Measurements from ENCODE around the gene MMS19. TPM values are rescaled to one million over a fixed set of nuclear protein-coding genes. Genes with fewer than 3 reads are reported as not detected.

Gene MMS19, protein sequence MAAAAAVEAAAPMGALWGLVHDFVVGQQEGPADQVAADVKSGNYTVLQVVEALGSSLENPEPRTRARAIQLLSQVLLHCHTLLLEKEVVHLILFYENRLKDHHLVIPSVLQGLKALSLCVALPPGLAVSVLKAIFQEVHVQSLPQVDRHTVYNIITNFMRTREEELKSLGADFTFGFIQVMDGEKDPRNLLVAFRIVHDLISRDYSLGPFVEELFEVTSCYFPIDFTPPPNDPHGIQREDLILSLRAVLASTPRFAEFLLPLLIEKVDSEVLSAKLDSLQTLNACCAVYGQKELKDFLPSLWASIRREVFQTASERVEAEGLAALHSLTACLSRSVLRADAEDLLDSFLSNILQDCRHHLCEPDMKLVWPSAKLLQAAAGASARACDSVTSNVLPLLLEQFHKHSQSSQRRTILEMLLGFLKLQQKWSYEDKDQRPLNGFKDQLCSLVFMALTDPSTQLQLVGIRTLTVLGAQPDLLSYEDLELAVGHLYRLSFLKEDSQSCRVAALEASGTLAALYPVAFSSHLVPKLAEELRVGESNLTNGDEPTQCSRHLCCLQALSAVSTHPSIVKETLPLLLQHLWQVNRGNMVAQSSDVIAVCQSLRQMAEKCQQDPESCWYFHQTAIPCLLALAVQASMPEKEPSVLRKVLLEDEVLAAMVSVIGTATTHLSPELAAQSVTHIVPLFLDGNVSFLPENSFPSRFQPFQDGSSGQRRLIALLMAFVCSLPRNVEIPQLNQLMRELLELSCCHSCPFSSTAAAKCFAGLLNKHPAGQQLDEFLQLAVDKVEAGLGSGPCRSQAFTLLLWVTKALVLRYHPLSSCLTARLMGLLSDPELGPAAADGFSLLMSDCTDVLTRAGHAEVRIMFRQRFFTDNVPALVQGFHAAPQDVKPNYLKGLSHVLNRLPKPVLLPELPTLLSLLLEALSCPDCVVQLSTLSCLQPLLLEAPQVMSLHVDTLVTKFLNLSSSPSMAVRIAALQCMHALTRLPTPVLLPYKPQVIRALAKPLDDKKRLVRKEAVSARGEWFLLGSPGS
- total RNA-seq = 92.6 TPM

- TF ChIP-seq, protein P1, sequence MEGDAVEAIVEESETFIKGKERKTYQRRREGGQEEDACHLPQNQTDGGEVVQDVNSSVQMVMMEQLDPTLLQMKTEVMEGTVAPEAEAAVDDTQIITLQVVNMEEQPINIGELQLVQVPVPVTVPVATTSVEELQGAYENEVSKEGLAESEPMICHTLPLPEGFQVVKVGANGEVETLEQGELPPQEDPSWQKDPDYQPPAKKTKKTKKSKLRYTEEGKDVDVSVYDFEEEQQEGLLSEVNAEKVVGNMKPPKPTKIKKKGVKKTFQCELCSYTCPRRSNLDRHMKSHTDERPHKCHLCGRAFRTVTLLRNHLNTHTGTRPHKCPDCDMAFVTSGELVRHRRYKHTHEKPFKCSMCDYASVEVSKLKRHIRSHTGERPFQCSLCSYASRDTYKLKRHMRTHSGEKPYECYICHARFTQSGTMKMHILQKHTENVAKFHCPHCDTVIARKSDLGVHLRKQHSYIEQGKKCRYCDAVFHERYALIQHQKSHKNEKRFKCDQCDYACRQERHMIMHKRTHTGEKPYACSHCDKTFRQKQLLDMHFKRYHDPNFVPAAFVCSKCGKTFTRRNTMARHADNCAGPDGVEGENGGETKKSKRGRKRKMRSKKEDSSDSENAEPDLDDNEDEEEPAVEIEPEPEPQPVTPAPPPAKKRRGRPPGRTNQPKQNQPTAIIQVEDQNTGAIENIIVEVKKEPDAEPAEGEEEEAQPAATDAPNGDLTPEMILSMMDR (IDR thresholded peaks at IDR 0.05) = no peak
- TF ChIP-seq POLR2AphosphoS5 (IDR thresholded peaks at IDR 0.05; ENCODE audit: insufficient read depth in 1 of 2, low read depth in 1 of 2) (peak; percentile 94 to 95), POLR2A (IDR thresholded peaks at IDR 0.05) (peak in 1 of 2 donors; percentile 81)
- H3K4me3 ChIP-seq = peak within 1 kb of the TSS; percentile 75 to 84
- peak; percentile 99 for DNase-seq (ENCODE audit: extremely low spot score in 2 of 2)
- peaks cover 52% of the 10 kb centered on the region for H3K4me1 ChIP-seq
- no peaks in the 10 kb centered on the region for H3K27me3 ChIP-seq
- H3K36me3 ChIP-seq = peaks cover 0 to 2% of the 10 kb centered on the region in 2 donors
- H3K27ac ChIP-seq = peak within 1 kb of the TSS; percentile 94
- no peaks in the 10 kb centered on the region for H3K9me3 ChIP-seq
- intact Hi-C loops (cut with DNase I) = loop anchor here (5.0 kb wide), 1 partner anchor 44 kb away; no protein-coding TSS in a partner anchor
These were observed at the start of gene MMS19 for GRCh38 chr10:97498076-97498840. TSS of gene MMS19 (minus strand) at chr10:97498422. CDS start at chr10:97498384, 38 bp downstream.

DNA sequence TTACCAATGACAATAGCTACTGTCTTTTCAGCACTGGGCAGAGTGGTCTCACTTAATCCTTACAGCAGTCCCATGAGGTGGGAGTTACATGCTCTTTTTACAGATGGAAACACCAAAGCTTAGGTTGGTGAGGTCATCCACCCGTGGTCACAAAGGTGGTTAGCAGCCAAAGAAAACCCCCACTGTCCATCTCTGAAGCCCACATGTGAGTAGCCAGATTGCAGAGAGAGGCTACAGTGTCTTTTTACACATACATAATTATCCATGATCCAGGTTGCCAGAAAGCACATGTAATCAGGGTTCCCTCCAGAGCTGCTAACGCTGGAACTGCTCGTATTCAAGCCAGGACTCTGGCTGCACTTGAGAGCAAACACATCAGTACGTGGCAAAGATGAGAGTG lies 49.7 kb upstream of the MMS19 start:
- Histone ChIP-seq H3K27ac (no peak overlapping the region), H3K36me3 (no peaks in the 10 kb centered on the region), H3K9me3 (no peaks in the 10 kb centered on the region), H3K4me3 (no peak overlapping the region), H3K27me3 (no peaks in the 10 kb centered on the region), H3K4me1 (peaks cover 44% of the 10 kb centered on the region)
- DNase-seq (ENCODE audit: extremely low spot score in 2 of 2) = no peak
- TF ChIP-seq POLR2AphosphoS5 (IDR thresholded peaks at IDR 0.05; ENCODE audit: insufficient read depth in 1 of 2, low read depth in 1 of 2) (no peak), POLR2A (IDR thresholded peaks at IDR 0.05) (no peak)
- TF ChIP-seq, protein P1 (IDR thresholded peaks at IDR 0.05) = no peak
- intact Hi-C loops (cut with DNase I) = no loop called here

GRCh38 chr10:97547271-97547600 lies 49.0 kb upstream of the MMS19 start:
- Histone ChIP-seq H3K4me1 (peaks cover 51% of the 10 kb centered on the region), H3K27me3 (no peaks in the 10 kb centered on the region), H3K9me3 (no peaks in the 10 kb centered on the region), H3K4me3 (no peak overlapping the region), H3K36me3 (no peaks in the 10 kb centered on the region), H3K27ac (no peak overlapping the region)
- intact Hi-C loops (cut with DNase I) = no loop called here
- no peak for DNase-seq (ENCODE audit: extremely low spot score in 2 of 2)
- TF ChIP-seq POLR2A (IDR thresholded peaks at IDR 0.05) = no peak
- TF ChIP-seq POLR2AphosphoS5 (IDR thresholded peaks at IDR 0.05; ENCODE audit: insufficient read depth in 1 of 2, low read depth in 1 of 2) = no peak
- TF ChIP-seq, protein P1 (IDR thresholded peaks at IDR 0.05) = no peak

DNA sequence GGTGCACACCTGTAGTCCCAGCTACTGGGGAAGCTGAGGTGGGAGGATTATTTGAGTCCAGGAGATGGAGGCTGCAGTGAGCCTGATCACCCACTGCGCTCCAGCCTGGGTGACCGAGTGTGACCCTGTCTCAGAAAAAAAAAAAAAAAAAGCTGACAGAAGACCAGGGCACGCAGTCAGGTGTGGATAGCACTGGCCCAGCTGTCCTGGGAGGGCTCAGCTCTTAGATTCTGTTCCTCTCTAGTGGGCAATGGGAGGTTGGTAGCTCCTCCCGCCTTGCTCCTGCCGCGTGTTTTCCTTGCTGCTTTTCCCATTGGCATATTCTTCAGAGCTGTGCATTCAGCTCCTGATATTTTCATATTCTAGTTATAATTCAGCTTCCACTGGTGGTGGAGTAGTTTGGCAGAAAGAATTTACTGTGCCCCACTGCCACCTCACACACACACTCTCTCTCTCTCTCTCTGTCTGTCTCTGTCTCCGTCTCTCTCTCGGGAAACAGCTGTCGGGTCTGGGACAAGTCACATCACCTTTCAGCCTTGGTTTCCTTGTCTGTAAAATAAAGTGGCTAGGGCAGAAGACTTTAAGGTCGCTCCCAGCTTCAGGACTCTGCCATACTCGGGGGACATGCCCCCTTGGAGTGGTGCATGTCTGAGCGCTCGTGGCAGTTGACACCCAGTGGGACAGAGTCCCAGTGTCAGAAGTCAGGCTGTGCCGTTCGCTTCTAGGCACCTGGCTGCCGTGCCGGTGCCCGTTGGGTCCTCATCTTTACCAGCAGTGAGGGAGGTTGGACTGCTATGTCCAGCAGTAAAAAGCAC lies 48.4 kb upstream of the MMS19 start:
- Histone ChIP-seq H3K27ac (no peak overlapping the region), H3K9me3 (no peaks in the 10 kb centered on the region), H3K36me3 (no peaks in the 10 kb centered on the region), H3K27me3 (no peaks in the 10 kb centered on the region), H3K4me1 (peaks cover 57% of the 10 kb centered on the region), H3K4me3 (no peak overlapping the region)
- intact Hi-C loops (cut with DNase I) = no loop called here
- DNase-seq (ENCODE audit: extremely low spot score in 2 of 2) = no peak
- TF ChIP-seq POLR2A (IDR thresholded peaks at IDR 0.05) = no peak
- no peak for TF ChIP-seq POLR2AphosphoS5 (IDR thresholded peaks at IDR 0.05; ENCODE audit: insufficient read depth in 1 of 2, low read depth in 1 of 2)
- TF ChIP-seq, protein P1 (IDR thresholded peaks at IDR 0.05) = no peak

All from vagina (tissue), 2 donors.